Glutamatergic neuron (in vitro differentiated cells): ENCODE data around the gene GTF2IRD1. TPM values are rescaled to one million over a fixed set of nuclear protein-coding genes. Genes with fewer than 3 reads are reported as not detected.
"Not testable (repeated sequence)": the region's sequence is repeated elsewhere in the genome, so short reads cannot be mapped to it uniquely, and the experiment has no call there.

ENCODE experiments used
- DNase-seq: peaks from one replicate; pipeline ENCODE4 v3.0.0; 2022
- H3K27ac Mint-ChIP-seq: one replicate; pipeline ENCODE4 v1.8.0; 2020; ENCODE audit warnings: mild to moderate bottlenecking, mixed read lengths, inconsistent platforms; ENCODE audit not compliant: unreplicated experiment
- H3K27me3 Mint-ChIP-seq: one replicate; pipeline ENCODE4 v1.8.0; 2020; ENCODE audit warnings: mild to moderate bottlenecking, moderate library complexity, mixed read lengths, inconsistent platforms; ENCODE audit not compliant: unreplicated experiment
- H3K36me3 Mint-ChIP-seq: one replicate; pipeline ENCODE4 v1.8.0; 2020; ENCODE audit warnings: mild to moderate bottlenecking, mixed read lengths, inconsistent platforms; ENCODE audit not compliant: unreplicated experiment
- H3K4me1 Mint-ChIP-seq: one replicate; pipeline ENCODE4 v1.8.0; 2020; ENCODE audit warnings: mild to moderate bottlenecking, low read depth, mixed read lengths, inconsistent platforms; ENCODE audit not compliant: unreplicated experiment
- H3K4me3 Mint-ChIP-seq: one replicate; pipeline ENCODE4 v1.8.0; 2020; ENCODE audit warnings: mild to moderate bottlenecking, mixed read lengths, inconsistent platforms; ENCODE audit not compliant: unreplicated experiment
- H3K9me3 Mint-ChIP-seq: one replicate; pipeline ENCODE4 v1.8.0; 2020; ENCODE audit warnings: mild to moderate bottlenecking, moderate library complexity, mixed read lengths, inconsistent platforms; ENCODE audit not compliant: unreplicated experiment
- total RNA-seq: library from RNA; stranded (reverse); fragmentation: NEBNext Ultra II Directional; extraction: Animal tissue kit (Norgen Biotek cat#: 25700); gene quantifications from one replicate; pipeline ENCODE4 v1.2.1, GENCODE V29; 2021; ENCODE audit not compliant: unreplicated experiment
- TF ChIP-seq, protein P1 (sequence below): fragments of 200-600 bp; sonication (generic); IDR thresholded peaks from one replicate; pipeline ENCODE4 v1.5.0; 2021; ENCODE audit not compliant: partially characterized antibody, unreplicated experiment

GTF2IRD1 gene
- total RNA-seq, 1 donor from 2014 or later = 59.4 TPM

DNA sequence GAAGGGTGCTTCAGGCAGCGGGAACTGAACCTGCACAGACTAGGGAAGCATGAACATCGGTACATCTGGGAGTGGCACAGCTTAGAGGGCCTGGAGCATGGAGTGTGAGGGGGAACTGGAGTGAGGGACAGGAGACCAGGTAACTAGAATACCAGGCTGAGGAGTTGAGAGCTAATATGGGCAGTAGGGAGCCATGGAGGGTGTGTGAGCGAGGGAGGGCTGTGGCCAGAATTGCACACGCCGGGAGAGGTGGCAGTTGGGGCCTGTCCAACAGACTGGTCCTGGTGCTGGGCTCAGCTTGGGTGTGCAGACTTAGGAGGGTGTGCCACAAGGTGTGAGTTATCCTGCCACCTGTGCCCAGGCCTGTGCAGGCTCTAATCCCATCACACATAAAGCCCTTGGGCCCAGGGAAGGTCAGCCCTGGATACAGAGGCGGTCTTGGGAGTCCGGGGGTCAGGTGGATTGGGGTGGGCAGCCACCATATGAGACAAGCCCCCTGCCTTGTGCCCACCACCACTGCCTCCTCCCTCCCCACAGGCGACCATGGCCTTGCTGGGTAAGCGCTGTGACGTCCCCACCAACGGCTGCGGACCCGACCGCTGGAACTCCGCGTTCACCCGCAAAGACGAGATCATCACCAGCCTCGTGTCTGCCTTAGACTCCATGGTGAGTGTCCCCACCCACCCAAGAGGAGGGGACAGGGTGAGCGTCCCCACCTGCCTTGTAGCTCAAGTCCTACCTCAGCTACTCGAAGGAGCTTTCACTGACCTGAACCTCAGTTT, 54.0 kb downstream of the GTF2IRD1 start:
- Mint-ChIP-seq H3K27me3 (peaks cover 2% of the 10 kb centered on the region), H3K9me3 (peaks cover 5% of the 10 kb centered on the region), H3K4me3 (no peak overlapping the region), H3K36me3 (peaks cover 6% of the 10 kb centered on the region), H3K4me1 (no peaks in the 10 kb centered on the region), H3K27ac (no peak overlapping the region)
- DNase-seq = no peak
- TF ChIP-seq, protein P1, sequence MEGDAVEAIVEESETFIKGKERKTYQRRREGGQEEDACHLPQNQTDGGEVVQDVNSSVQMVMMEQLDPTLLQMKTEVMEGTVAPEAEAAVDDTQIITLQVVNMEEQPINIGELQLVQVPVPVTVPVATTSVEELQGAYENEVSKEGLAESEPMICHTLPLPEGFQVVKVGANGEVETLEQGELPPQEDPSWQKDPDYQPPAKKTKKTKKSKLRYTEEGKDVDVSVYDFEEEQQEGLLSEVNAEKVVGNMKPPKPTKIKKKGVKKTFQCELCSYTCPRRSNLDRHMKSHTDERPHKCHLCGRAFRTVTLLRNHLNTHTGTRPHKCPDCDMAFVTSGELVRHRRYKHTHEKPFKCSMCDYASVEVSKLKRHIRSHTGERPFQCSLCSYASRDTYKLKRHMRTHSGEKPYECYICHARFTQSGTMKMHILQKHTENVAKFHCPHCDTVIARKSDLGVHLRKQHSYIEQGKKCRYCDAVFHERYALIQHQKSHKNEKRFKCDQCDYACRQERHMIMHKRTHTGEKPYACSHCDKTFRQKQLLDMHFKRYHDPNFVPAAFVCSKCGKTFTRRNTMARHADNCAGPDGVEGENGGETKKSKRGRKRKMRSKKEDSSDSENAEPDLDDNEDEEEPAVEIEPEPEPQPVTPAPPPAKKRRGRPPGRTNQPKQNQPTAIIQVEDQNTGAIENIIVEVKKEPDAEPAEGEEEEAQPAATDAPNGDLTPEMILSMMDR = no peak

DNA sequence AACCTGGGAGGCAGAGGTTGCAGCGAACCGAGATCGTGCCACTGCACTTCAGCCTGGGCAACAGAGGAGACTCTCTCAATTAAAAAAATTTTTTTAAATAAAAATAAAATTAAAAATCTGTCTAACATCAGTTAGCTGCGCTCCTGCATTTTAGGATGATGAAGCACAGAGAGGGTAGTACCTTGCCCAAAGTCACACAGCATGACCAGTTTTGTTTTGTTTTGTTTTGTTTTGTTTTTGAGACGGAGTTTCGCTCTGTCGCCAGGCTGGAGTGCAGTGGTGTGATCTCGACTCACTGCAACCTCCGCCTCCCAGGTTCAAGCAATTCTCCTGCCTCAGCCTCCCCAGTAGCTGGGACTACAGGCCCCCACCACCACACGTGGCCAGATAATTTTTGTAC, 55.7 kb downstream of the GTF2IRD1 start:
- not testable (repeated sequence) for H3K36me3 Mint-ChIP-seq, H3K27ac Mint-ChIP-seq, H3K27me3 Mint-ChIP-seq, H3K4me3 Mint-ChIP-seq, DNase-seq, H3K4me1 Mint-ChIP-seq, H3K9me3 Mint-ChIP-seq

DNA sequence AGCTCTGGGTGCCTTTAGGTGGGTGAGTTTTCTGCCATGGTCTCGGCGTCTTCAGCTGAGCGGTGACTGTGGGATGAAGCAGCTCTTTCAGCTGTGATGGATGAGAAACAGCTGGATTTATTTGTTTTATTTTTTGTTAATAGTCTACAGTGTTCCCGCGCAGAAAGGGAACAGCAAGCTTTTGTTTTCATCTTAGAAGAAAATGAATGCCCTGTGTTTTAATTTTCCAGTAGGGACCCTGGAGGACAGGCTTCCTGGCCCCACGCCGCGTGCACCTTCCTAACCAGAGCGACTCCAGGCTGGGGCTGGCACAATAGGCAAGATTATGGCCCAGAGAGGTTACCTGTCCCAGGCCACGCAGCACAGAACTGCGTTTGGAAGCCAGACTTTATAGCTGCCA, 57.6 kb downstream of the GTF2IRD1 start:
- TF ChIP-seq, protein P1 = no peak
- Mint-ChIP-seq H3K27ac (no peak overlapping the region), H3K36me3 (no peaks in the 10 kb centered on the region), H3K4me1 (no peaks in the 10 kb centered on the region), H3K9me3 (peaks cover 2% of the 10 kb centered on the region), H3K4me3 (no peak overlapping the region), H3K27me3 (peaks cover 2% of the 10 kb centered on the region)
- DNase-seq = no peak

DNA sequence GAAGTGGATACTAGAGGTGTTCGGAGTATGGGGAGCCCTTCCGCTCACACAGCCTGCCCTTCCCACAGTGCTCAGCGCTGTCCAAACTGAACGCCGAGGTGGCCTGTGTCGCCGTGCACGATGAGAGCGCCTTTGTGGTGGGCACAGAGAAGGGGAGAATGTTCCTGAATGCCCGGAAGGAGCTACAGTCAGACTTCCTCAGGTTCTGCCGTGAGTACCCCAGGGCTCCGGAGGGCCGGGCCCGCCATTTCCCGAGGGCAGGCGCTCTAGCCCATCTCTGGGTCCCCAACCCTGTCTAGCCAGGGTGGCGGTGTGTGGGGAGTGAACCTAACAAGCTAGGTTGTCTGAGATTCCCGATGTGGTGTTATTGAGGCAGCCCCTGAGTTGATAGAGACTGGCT, 59.1 kb downstream of the GTF2IRD1 start:
- no peak for DNase-seq
- Mint-ChIP-seq H3K27me3 (peaks cover 6% of the 10 kb centered on the region), H3K4me1 (no peaks in the 10 kb centered on the region), H3K4me3 (no peak overlapping the region), H3K9me3 (peaks cover 3% of the 10 kb centered on the region), H3K36me3 (no peaks in the 10 kb centered on the region), H3K27ac (no peak overlapping the region)
- TF ChIP-seq, protein P1 = no peak

DNA sequence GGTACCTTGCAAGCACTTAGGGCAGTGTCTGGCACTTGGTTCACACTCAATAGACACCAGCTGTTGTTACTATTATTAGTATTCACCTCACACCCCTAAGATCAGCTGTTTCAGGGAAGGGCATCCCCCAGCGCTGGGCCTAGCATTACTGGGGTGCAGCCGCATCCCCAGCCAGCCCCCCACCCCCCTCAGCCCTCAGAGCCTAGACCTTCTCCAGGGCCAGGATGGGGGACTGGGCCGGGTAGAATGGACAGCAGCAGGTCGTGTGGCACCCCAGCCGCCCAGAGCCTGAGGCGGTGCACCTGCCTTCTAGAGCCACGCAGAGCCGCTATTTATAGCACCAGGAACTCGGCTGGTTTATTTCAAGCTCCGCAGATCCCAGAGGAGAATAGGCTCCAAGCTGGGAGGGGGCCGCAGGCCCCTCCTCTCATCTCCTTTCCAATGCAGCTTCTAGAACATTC, 60.5 kb downstream of the GTF2IRD1 start:
- DNase-seq = no peak
- no peak overlapping the region for H3K4me3 Mint-ChIP-seq
- peaks cover 6% of the 10 kb centered on the region for H3K27me3 Mint-ChIP-seq
- H3K4me1 Mint-ChIP-seq = no peaks in the 10 kb centered on the region
- H3K9me3 Mint-ChIP-seq = peaks cover 3% of the 10 kb centered on the region
- H3K36me3 Mint-ChIP-seq = no peaks in the 10 kb centered on the region
- TF ChIP-seq, protein P1 = no peak
- peak overlapping the region; percentile 52 for H3K27ac Mint-ChIP-seq
